ENCODE measurements around the gene SPG7. TPM values are rescaled to one million over a fixed set of nuclear protein-coding genes. Genes with fewer than 3 reads are reported as not detected.
A peak's percentile ranks its signal among the peaks of the same experiment; 100 is the strongest.

The SPG7 gene
- total and polyA plus RNA-seq, 9 of the 15 experiments (the other 6 are each of a cell fraction or from before 2014, with no cell fraction given): 5.8 to 89.1 (median 49.4) TPM

DNA sequence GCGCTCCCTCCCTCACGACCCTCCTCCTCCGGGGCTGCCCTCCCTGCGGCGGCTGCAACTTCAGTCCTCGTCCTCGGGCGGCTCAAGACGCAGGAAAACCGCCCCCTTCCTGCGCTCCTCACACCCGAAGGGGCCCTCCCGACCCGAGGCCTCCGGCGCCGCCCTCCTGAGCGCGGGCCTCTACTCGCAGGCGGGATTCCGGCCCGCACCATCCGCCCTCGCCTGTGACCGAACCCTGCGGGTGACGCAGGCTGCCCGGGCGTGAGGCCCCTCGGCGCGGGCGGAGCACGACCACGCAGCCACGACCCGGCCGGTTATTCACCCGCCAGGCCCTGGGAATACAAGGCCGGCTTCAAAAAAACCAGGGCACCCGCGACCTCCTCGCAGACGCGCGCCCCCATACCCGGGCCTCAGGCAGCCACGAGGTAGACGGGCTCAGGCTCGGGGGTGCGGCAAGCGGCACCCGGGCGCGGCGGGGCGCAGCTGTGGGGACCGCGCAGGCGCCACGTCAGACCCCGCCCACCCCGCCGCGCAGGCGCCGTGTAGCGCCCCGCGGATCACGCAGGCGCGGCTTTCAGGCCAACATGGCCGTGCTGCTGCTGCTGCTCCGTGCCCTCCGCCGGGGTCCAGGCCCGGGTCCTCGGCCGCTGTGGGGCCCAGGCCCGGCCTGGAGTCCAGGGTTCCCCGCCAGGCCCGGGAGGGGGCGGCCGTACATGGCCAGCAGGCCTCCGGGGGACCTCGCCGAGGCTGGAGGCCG lies at the start of gene SPG7 (continued):
- TF ChIP-seq NR2C2 (CRISPR knock-in tag; IDR thresholded peaks at IDR 0.05) (0 out of 2 replicates have a peak, but pooled peaks have one; percentile 13), NR2C2 (tag; IDR thresholded peaks at IDR 0.05) (no peak; the same call in none of the 2 replicates), ZNF668 (CRISPR knock-in tag; IDR thresholded peaks at IDR 0.05) (no peak), ZNF311 (CRISPR knock-in tag; IDR thresholded peaks at IDR 0.05) (no peak), MYC (IDR thresholded peaks at IDR 0.05; ENCODE audit: low read depth, low read length) (peak; percentile 88), MYC (CRISPR knock-in tag; IDR thresholded peaks at IDR 0.05; ENCODE audit: borderline replicate concordance, low read depth) (peak; percentile 12; the same call in 1 of the 2 replicates), NR2C1 (IDR thresholded peaks at IDR 0.05) (no peak), NR2C1 (tag; IDR thresholded peaks at IDR 0.05) (no peak), PPARD (CRISPR knock-in tag; IDR thresholded peaks at IDR 0.05) (no peak), ZFX (CRISPR knock-in tag; IDR thresholded peaks at IDR 0.05) (peak; percentile 96), POU5F1 (IDR thresholded peaks at IDR 0.05; ENCODE audit: borderline replicate concordance, low read depth, low read length, partially characterized antibody) (no peak), ETV5 (CRISPR knock-in tag; IDR thresholded peaks at IDR 0.05; ENCODE audit: low read depth) (peak; percentile 35; the same call in 1 of the 2 replicates), SMARCA5 (IDR thresholded peaks at IDR 0.05) (no peak), EHMT2 (IDR thresholded peaks at IDR 0.05) (no peak), HMG20A (CRISPR knock-in tag; conservative IDR thresholded peaks at IDR 0.05) (no peak), BRF1 (IDR thresholded peaks at IDR 0.05; ENCODE audit: borderline replicate concordance, extremely low read depth, insufficient read length) (no peak), ZFP91 (CRISPR knock-in tag; IDR thresholded peaks at IDR 0.05) (no peak), TAL1 (IDR thresholded peaks at IDR 0.05) (no peak), KAT8 (IDR thresholded peaks at IDR 0.05; ENCODE audit: low read depth) (no peak), MTA2 (IDR thresholded peaks at IDR 0.05; ENCODE audit: low read depth) (no peak), ESRRA (IDR thresholded peaks at IDR 0.05; ENCODE audit: borderline replicate concordance, low read depth) (no peak), MAFF (IDR thresholded peaks at IDR 0.05; ENCODE audit: low read length) (no peak), XRCC3 (IDR thresholded peaks at IDR 0.05) (no peak), SIN3B (IDR thresholded peaks at IDR 0.05; ENCODE audit: low read depth) (peak; percentile 92), ZBTB17 (CRISPR knock-in tag; IDR thresholded peaks at IDR 0.05) (0 out of 2 replicates have a peak, but pooled peaks have one; percentile 54)
- TF ChIP-seq, protein P1, sequence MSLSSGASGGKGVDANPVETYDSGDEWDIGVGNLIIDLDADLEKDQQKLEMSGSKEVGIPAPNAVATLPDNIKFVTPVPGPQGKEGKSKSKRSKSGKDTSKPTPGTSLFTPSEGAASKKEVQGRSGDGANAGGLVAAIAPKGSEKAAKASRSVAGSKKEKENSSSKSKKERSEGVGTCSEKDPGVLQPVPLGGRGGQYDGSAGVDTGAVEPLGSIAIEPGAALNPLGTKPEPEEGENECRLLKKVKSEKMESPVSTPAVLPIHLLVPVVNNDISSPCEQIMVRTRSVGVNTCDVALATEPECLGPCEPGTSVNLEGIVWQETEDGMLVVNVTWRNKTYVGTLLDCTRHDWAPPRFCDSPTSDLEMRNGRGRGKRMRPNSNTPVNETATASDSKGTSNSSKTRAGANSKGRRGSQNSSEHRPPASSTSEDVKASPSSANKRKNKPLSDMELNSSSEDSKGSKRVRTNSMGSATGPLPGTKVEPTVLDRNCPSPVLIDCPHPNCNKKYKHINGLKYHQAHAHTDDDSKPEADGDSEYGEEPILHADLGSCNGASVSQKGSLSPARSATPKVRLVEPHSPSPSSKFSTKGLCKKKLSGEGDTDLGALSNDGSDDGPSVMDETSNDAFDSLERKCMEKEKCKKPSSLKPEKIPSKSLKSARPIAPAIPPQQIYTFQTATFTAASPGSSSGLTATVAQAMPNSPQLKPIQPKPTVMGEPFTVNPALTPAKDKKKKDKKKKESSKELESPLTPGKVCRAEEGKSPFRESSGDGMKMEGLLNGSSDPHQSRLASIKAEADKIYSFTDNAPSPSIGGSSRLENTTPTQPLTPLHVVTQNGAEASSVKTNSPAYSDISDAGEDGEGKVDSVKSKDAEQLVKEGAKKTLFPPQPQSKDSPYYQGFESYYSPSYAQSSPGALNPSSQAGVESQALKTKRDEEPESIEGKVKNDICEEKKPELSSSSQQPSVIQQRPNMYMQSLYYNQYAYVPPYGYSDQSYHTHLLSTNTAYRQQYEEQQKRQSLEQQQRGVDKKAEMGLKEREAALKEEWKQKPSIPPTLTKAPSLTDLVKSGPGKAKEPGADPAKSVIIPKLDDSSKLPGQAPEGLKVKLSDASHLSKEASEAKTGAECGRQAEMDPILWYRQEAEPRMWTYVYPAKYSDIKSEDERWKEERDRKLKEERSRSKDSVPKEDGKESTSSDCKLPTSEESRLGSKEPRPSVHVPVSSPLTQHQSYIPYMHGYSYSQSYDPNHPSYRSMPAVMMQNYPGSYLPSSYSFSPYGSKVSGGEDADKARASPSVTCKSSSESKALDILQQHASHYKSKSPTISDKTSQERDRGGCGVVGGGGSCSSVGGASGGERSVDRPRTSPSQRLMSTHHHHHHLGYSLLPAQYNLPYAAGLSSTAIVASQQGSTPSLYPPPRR (CRISPR knock-in tag; IDR thresholded peaks at IDR 0.05; ENCODE audit: borderline replicate concordance): no peak
